ENCODE data around the gene SNX32. TPM values are rescaled to one million over a fixed set of nuclear protein-coding genes. Genes with fewer than 3 reads are reported as not detected.

The SNX32 gene
- total and polyA plus RNA-seq, 2 of the 13 experiments (the other 11 are each of a cell fraction or from before 2014, with no cell fraction given) = 0.09 to 0.34 TPM

DNA sequence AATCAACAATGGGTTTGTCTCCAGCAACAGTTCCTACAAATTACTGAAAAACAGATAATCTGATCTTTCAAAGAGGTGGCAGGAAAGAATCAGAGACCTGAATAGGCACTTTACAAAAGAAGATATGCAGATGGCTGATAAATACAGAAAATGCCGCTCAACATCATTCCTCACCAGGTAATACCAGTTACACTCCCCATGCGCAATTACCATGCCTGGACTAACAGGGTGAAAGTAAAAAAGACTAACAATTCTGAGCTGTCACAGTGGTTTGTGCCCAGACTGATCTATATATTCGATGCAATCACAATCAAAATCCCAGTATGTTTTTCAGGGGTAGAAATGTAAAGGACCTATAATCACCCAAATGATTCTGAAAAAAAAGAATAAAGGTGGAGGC lies 10.0 kb downstream of the SNX32 start:
- Histone ChIP-seq H3K4me2 (ENCODE audit: low read depth, low read length) (peak overlapping the region; percentile 52), H3K9me3 (ENCODE audit: low read length) (no peaks in the 10 kb centered on the region), H3K36me3 (replicated peaks in 1 of 2; ENCODE audit: control insufficient read depth in 1 of 2, insufficient read depth in 2 of 2, low read length in 2 of 2) (no peaks in the 10 kb centered on the region), H3K27ac (ENCODE audit: extremely low read length, insufficient read depth, low read length) (peak overlapping the region; percentile 67), H2AFZ (ENCODE audit: low read length) (no peak overlapping the region), H3K79me2 (ENCODE audit: insufficient read depth, low read length) (no peaks in the 10 kb centered on the region), H3K9ac (ENCODE audit: insufficient read depth, low read depth, low read length) (no peak overlapping the region), H3K27me3 (ENCODE audit: control insufficient read depth in 1 of 2, insufficient read depth in 2 of 2, low read length in 2 of 2) (no peaks in the 10 kb centered on the region), H3K4me3 (replicated peaks in 1 of 3; ENCODE audit: insufficient read depth in 1 of 3, low read depth in 2 of 3, low read length in 3 of 3) (no peak overlapping the region), H4K20me1 (ENCODE audit: insufficient read depth, low read length) (no peaks in the 10 kb centered on the region), H3K4me1 (ENCODE audit: insufficient read depth, low read length) (peaks cover 39% of the 10 kb centered on the region)
- intact Hi-C loops (cut with micrococcal nuclease; ENCODE audit: unreplicated experiment) = no loop called here
- 23% methylated on average over 3 of the region's 3 CpGs for WGBS (ENCODE audit: low lambda C conversion rate)
- peak; percentile 43 for FAIRE-seq
- in situ Hi-C loops (cut with HindIII; ENCODE audit: extremely low pct_ligation_motif_present, low pct_unique_long_range_greater_than_20kb) = no loop called here
- CTCF ChIA-PET (ENCODE audit: low intra/inter-chr PET ratio, low total read pairs) = interaction anchor here (0.9 kb wide), 1 partner anchor 25 kb away, joined by 4 read pairs; no protein-coding TSS in a partner anchor
- BruUV-seq (replicated peaks) = no TSS peak
- POLR2A ChIA-PET = interaction anchor here (0.7 to 1.9 kb wide), 6 partner anchors 15 to 181 kb away, joined by 3 to 4 read pairs (median 4); partner anchors contain the start of genes CCDC85B, MUS81 and RELA
- DNase-seq (ENCODE audit: low spot score) = no peak
- peak; percentile 29 for ATAC-seq
- TF ChIP-seq, protein P1, sequence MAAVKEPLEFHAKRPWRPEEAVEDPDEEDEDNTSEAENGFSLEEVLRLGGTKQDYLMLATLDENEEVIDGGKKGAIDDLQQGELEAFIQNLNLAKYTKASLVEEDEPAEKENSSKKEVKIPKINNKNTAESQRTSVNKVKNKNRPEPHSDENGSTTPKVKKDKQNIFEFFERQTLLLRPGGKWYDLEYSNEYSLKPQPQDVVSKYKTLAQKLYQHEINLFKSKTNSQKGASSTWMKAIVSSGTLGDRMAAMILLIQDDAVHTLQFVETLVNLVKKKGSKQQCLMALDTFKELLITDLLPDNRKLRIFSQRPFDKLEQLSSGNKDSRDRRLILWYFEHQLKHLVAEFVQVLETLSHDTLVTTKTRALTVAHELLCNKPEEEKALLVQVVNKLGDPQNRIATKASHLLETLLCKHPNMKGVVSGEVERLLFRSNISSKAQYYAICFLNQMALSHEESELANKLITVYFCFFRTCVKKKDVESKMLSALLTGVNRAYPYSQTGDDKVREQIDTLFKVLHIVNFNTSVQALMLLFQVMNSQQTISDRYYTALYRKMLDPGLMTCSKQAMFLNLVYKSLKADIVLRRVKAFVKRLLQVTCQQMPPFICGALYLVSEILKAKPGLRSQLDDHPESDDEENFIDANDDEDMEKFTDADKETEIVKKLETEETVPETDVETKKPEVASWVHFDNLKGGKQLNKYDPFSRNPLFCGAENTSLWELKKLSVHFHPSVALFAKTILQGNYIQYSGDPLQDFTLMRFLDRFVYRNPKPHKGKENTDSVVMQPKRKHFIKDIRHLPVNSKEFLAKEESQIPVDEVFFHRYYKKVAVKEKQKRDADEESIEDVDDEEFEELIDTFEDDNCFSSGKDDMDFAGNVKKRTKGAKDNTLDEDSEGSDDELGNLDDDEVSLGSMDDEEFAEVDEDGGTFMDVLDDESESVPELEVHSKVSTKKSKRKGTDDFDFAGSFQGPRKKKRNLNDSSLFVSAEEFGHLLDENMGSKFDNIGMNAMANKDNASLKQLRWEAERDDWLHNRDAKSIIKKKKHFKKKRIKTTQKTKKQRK (IDR thresholded peaks at IDR 0.05; ENCODE audit: low read length) = no peak
- TF ChIP-seq ZNF331 (CRISPR knock-in tag; IDR thresholded peaks at IDR 0.05) (no peak), KLF6 (CRISPR knock-in tag; IDR thresholded peaks at IDR 0.05) (no peak), GLI4 (CRISPR knock-in tag; IDR thresholded peaks at IDR 0.05; ENCODE audit: borderline replicate concordance) (no peak), ZNF7 (CRISPR knock-in tag; IDR thresholded peaks at IDR 0.05) (no peak), ADNP (CRISPR knock-in tag; IDR thresholded peaks at IDR 0.05) (no peak), ZNF34 (CRISPR knock-in tag; IDR thresholded peaks at IDR 0.05; ENCODE audit: borderline replicate concordance) (no peak), ATAD3A (CRISPR knock-in tag; IDR thresholded peaks at IDR 0.05) (no peak), ZNF496 (CRISPR knock-in tag; IDR thresholded peaks at IDR 0.05; ENCODE audit: insufficient replicate concordance) (no peak), NR3C1 (CRISPR knock-in tag; IDR thresholded peaks at IDR 0.05) (no peak), ZFP36L1 (CRISPR knock-in tag; IDR thresholded peaks at IDR 0.05) (no peak), NFKB2 (CRISPR knock-in tag; IDR thresholded peaks at IDR 0.05; ENCODE audit: borderline replicate concordance) (no peak), FOSL2 (CRISPR knock-in tag; IDR thresholded peaks at IDR 0.05) (no peak), PRMT3 (CRISPR knock-in tag; IDR thresholded peaks at IDR 0.05; ENCODE audit: borderline replicate concordance, low read depth) (no peak)
- TF ChIP-seq, protein P2, sequence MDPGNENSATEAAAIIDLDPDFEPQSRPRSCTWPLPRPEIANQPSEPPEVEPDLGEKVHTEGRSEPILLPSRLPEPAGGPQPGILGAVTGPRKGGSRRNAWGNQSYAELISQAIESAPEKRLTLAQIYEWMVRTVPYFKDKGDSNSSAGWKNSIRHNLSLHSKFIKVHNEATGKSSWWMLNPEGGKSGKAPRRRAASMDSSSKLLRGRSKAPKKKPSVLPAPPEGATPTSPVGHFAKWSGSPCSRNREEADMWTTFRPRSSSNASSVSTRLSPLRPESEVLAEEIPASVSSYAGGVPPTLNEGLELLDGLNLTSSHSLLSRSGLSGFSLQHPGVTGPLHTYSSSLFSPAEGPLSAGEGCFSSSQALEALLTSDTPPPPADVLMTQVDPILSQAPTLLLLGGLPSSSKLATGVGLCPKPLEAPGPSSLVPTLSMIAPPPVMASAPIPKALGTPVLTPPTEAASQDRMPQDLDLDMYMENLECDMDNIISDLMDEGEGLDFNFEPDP (CRISPR knock-in tag; conservative IDR thresholded peaks at IDR 0.05) = no peak
